Uterus (tissue), 4 donors: ENCODE results near the gene DLG3. TPM values are rescaled to one million over a fixed set of nuclear protein-coding genes. Genes with fewer than 3 reads are reported as not detected.

Experiments used
- DNase-seq, 2 donors: peaks; one replicate each; pipeline ENCODE4 v3.0.0-alpha.2; 2019 to 2020
- H3K27ac ChIP-seq, 2 donors: fragments of 200-600 bp; sonication (generic); 1 replicate in 1 of 2; 2 replicates in 1 of 2; pipeline ENCODE4 v1.5.1; 2016 to 2018
- H3K27me3 ChIP-seq, 2 donors: fragments of 200-600 bp; sonication (generic); one replicate each; pipeline ENCODE4 v1.5.1; 2018 to 2019; ENCODE audit warnings: control low read depth in 1 of 2
- H3K36me3 ChIP-seq, 2 donors: fragments of 200-600 bp; sonication (generic); one replicate each; pipeline ENCODE4 v1.5.1; 2019; ENCODE audit warnings: control low read depth in 1 of 2
- H3K4me1 ChIP-seq, 2 donors: fragments of 200-600 bp; sonication (generic); one replicate each; pipeline ENCODE4 v1.5.1; 2018 to 2019; ENCODE audit warnings: control low read depth in 1 of 2
- H3K4me3 ChIP-seq, 2 donors: fragments of 200-600 bp; sonication (generic); 1 replicate in 1 of 2; 2 replicates in 1 of 2; pipeline ENCODE4 v1.5.1; 2018 to 2019; ENCODE audit warnings: mild to moderate bottlenecking in 1 of 2
- H3K9me3 ChIP-seq, 2 donors: fragments of 200-600 bp; sonication (generic); one replicate each; pipeline ENCODE4 v1.5.1; 2019; ENCODE audit warnings: control low read depth in 1 of 2
- POLR2A ChIP-seq, 2 donors: fragments of 450-650 bp; IDR thresholded peaks; one replicate each; pipeline ENCODE4 v1.6.1; 2016; ENCODE audit warnings: antibody characterized with exemption in 2 of 2, mild to moderate bottlenecking in 1 of 2, moderate library complexity in 1 of 2
- intact Hi-C: fragments of 100-400 bp; cut with DNase I; formaldehyde crosslinking; loops from one replicate; pipeline ENCODE4 v1.15.1; 2023; ENCODE audit warnings: low total_unique reads
- small RNA-seq: library from RNA; depleted of rRNA; stranded (forward); fragments of <200 nt; gene quantifications from one replicate; pipeline ENCODE3, GENCODE V24; 2016
- total RNA-seq, 4 donors: library from RNA; depleted of rRNA in 3 of 4; stranded (reverse); fragments of >200 nt in 3 of 4; gene quantifications; one replicate each; pipeline versions ENCODE4 v1.1.0 to v1.2.4, GENCODE V29; 2014 to 2023
- TF ChIP-seq, protein P1 (sequence below), 4 experiments: fragments of 200-600 bp in 2 of 4; fragments of 450-650 bp in 2 of 4; sonication (generic) in 2 of 4; IDR thresholded peaks; one replicate each; pipeline ENCODE4 v1.5.1; 2016 to 2019; ENCODE audit warnings: antibody characterized with exemption in 4 of 4, mild to moderate bottlenecking in 2 of 4, moderate library complexity in 1 of 4
- donor health status: DM: yes; HTN: yes; CAD: no.

DLG3 gene
- total RNA-seq, 4 donors from 2014 or later = 4.9 to 72.6 (median 33.5) TPM

DNA sequence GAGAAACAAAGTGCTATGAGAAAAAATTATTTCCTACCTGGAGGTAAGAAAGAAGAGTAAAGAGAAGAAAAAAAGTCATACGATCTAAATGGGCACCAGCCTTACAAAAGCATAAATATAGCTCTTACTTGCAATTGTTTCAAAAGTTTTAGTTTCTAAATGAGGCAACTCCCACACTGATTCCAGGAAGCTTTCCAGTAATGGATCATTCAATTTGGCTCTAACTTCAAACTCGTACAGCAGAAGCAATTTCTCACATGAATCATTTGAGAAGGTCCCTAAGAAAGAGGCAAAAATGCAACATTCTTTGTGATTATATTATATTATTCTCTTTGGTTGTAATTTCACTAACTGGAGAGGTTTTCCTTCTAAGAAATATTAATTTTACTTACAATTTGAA, 109.9 kb downstream of the DLG3 start:
- H3K9me3 ChIP-seq = no peaks in the 10 kb centered on the region
- TF ChIP-seq, protein P1, sequence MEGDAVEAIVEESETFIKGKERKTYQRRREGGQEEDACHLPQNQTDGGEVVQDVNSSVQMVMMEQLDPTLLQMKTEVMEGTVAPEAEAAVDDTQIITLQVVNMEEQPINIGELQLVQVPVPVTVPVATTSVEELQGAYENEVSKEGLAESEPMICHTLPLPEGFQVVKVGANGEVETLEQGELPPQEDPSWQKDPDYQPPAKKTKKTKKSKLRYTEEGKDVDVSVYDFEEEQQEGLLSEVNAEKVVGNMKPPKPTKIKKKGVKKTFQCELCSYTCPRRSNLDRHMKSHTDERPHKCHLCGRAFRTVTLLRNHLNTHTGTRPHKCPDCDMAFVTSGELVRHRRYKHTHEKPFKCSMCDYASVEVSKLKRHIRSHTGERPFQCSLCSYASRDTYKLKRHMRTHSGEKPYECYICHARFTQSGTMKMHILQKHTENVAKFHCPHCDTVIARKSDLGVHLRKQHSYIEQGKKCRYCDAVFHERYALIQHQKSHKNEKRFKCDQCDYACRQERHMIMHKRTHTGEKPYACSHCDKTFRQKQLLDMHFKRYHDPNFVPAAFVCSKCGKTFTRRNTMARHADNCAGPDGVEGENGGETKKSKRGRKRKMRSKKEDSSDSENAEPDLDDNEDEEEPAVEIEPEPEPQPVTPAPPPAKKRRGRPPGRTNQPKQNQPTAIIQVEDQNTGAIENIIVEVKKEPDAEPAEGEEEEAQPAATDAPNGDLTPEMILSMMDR (IDR thresholded peaks at IDR 0.05) = no peak
- no peak for TF ChIP-seq POLR2A (IDR thresholded peaks at IDR 0.05)
- H3K27me3 ChIP-seq = no peaks in the 10 kb centered on the region
- DNase-seq = no peak
- H3K4me3 ChIP-seq = no peak overlapping the region
- no peak overlapping the region for H3K27ac ChIP-seq
- no peaks in the 10 kb centered on the region for H3K4me1 ChIP-seq
- intact Hi-C loops = no loop called here
- H3K36me3 ChIP-seq = no peaks in the 10 kb centered on the region

DNA sequence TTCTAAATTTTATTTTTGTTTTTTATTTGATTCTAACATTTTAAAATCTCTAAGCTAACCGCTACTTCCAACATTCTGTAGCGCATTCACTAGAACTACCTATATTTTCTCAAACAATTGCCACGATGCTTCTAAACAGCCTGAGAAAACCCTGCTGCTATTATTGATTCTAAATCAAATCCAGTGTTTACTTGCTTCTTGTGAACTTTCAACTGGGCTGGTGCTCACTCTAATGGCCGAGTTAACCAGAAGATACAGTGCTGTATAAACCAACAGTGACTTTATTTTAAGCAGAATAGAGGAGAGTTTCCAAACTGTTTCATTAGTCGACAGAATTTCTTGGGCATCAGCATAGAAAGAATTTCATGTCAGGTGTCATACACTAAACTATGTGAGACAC, 110.3 kb downstream of the DLG3 start:
- no peak for DNase-seq
- no peak for TF ChIP-seq POLR2A (IDR thresholded peaks at IDR 0.05)
- TF ChIP-seq, protein P1 (IDR thresholded peaks at IDR 0.05) = no peak
- Histone ChIP-seq H3K27me3 (no peaks in the 10 kb centered on the region), H3K4me3 (no peak overlapping the region), H3K4me1 (no peaks in the 10 kb centered on the region), H3K27ac (no peak overlapping the region), H3K9me3 (no peaks in the 10 kb centered on the region), H3K36me3 (no peaks in the 10 kb centered on the region)
- intact Hi-C loops = no loop called here

Small RNAs within 50 kb of the gene (small RNA-seq; reads per million reads assigned to genes)
- not detected for gene RNU4-81P
- gene RNY4P23 = 1.8 reads per million, percentile 71 among the genes with 10 or more reads in this experiment

Other genes starting within 250 kb of the DLG3 start
- not detected for gene AWAT1, start 210.2 kb upstream of the DLG3 start, total RNA-seq
- under 1 TPM in 2 of 4 donors, not detected in 2; 0.41 to 0.64 TPM for gene P2RY4, start 184.6 kb upstream of the DLG3 start, total RNA-seq
- not detected for gene ARR3, start 176.5 kb upstream of the DLG3 start, total RNA-seq
- gene RAB41, start 162.7 kb upstream of the DLG3 start, total RNA-seq = not detected
- gene PDZD11, start 154.9 kb upstream of the DLG3 start, total RNA-seq = 10 to 100 TPM; 16.3 to 49.2 (median 25.6) TPM
- gene KIF4A, start 154.7 kb upstream of the DLG3 start, total RNA-seq = 10 to 100 TPM in 1 of 4 donors, under 1 TPM in 1, not detected in 2; under 0.01 to 11.1 TPM
- gene GDPD2, start 21.5 kb upstream of the DLG3 start, total RNA-seq = under 1 TPM in 1 of 4 donors, not detected in 3; 0.21 TPM